HG03378 (cell line): ENCODE data around the gene SH3PXD2A.

Experiments used
- ATAC-seq: cut with Tn5 transposase; IDR thresholded peaks from one replicate; pipeline ENCODE4 v1.9.1; 2021; ENCODE audit warnings: mild to moderate bottlenecking, moderate library complexity; ENCODE audit not compliant: unreplicated experiment

Gene SH3PXD2A

GRCh38 chr10:103653581-103654037, 201.8 kb downstream of the SH3PXD2A start:
- no peak for ATAC-seq

GRCh38 chr10:103652599-103653281, 202.6 kb downstream of the SH3PXD2A start:
- no peak for ATAC-seq

- ATAC-seq = no peak
Observed at GRCh38 chr10:103651783-103652476, 203.4 kb downstream of the SH3PXD2A start.

- no peak for ATAC-seq
Observed at GRCh38 chr10:103651333-103651732, 204.0 kb downstream of the SH3PXD2A start.

- no peak for ATAC-seq
Observed at GRCh38 chr10:103649654-103650423, 205.5 kb downstream of the SH3PXD2A start.

- no peak for ATAC-seq
Observed at GRCh38 chr10:103648636-103649532, 206.5 kb downstream of the SH3PXD2A start.

GRCh38 chr10:103648251-103648635, 207.1 kb downstream of the SH3PXD2A start:
- no peak for ATAC-seq

GRCh38 chr10:103646304-103646703, 209.1 kb downstream of the SH3PXD2A start:
- ATAC-seq = no peak

GRCh38 chr10:103645141-103646054, 210.0 kb downstream of the SH3PXD2A start:
- no peak for ATAC-seq

- no peak for ATAC-seq
Observed at GRCh38 chr10:103643381-103643780, 212.0 kb downstream of the SH3PXD2A start.

GRCh38 chr10:103641326-103641725, 214.1 kb downstream of the SH3PXD2A start:
- ATAC-seq = no peak

- no peak for ATAC-seq
Observed at GRCh38 chr10:103640436-103641181, 214.8 kb downstream of the SH3PXD2A start.

GRCh38 chr10:103638948-103639347, 216.4 kb downstream of the SH3PXD2A start:
- no peak for ATAC-seq

- ATAC-seq = no peak
Observed at GRCh38 chr10:103637927-103638557, 217.3 kb downstream of the SH3PXD2A start.

GRCh38 chr10:103637011-103637410, 218.4 kb downstream of the SH3PXD2A start:
- ATAC-seq = no peak

- no peak for ATAC-seq
Observed at GRCh38 chr10:103636492-103636891, 218.9 kb downstream of the SH3PXD2A start.

- no peak for ATAC-seq
Observed at GRCh38 chr10:103635580-103635979, 219.8 kb downstream of the SH3PXD2A start.

GRCh38 chr10:103633846-103634245, 221.5 kb downstream of the SH3PXD2A start:
- no peak for ATAC-seq
